Kidney (tissue), 14 donors: Measurements from ENCODE around the gene DVL2. TPM values are rescaled to one million over a fixed set of nuclear protein-coding genes. Genes with fewer than 3 reads are reported as not detected.
A peak's percentile ranks its signal among the peaks of the same experiment; 100 is the strongest.

ENCODE experiments used
- DNase-seq, 5 donors: peaks; one replicate each; pipeline ENCODE4 v3.0.0-alpha.2; 2013 to 2020
- FAIRE-seq: peaks from 2 replicates; lab custom pipeline; 2012; peaks lifted over from hg19 to GRCh38; lab: Jason Lieb, UNC
- H3K27ac ChIP-seq, 2 donors: one replicate each; pipeline ENCODE4 v1.7.0; 2013; ENCODE audit warnings: low read depth in 2 of 2, low read length in 2 of 2, inconsistent platforms in 1 of 2
- H3K27me3 ChIP-seq: one replicate; pipeline ENCODE4 v1.7.1; 2013; ENCODE audit warnings: low read length, inconsistent platforms; ENCODE audit not compliant: control insufficient read depth, insufficient read depth
- H3K36me3 ChIP-seq, 3 donors: one replicate each; pipeline versions ENCODE4 v1.7.0 to v1.7.1; 2013; ENCODE audit warnings: low read length in 3 of 3, control low read depth in 1 of 3, inconsistent platforms in 1 of 3; ENCODE audit not compliant: insufficient read depth in 3 of 3, control insufficient read depth in 2 of 3
- H3K4me1 ChIP-seq, 3 donors: one replicate each; pipeline versions ENCODE4 v1.7.0 to v1.7.1; 2013; ENCODE audit warnings: low read length in 3 of 3, inconsistent platforms in 1 of 3, low read depth in 1 of 3; ENCODE audit not compliant: control insufficient read depth in 2 of 3, insufficient read depth in 2 of 3
- H3K4me3 ChIP-seq, 3 donors: one replicate each; pipeline versions ENCODE4 v1.7.0 to v1.8.1; 2013; ENCODE audit warnings: low read length in 3 of 3, control low read depth in 1 of 3, inconsistent platforms in 1 of 3
- H3K9ac ChIP-seq, 3 donors: one replicate each; pipeline versions ENCODE4 v1.7.0 to v1.7.1; 2013; ENCODE audit warnings: low read length in 3 of 3, control low read depth in 1 of 3, inconsistent platforms in 1 of 3
- H3K9me3 ChIP-seq, 3 donors: one replicate each; pipeline versions ENCODE4 v1.7.0 to v1.7.1; 2013; ENCODE audit warnings: low read length in 3 of 3, control low read depth in 1 of 3, inconsistent platforms in 1 of 3; ENCODE audit not compliant: control insufficient read depth in 2 of 3, insufficient read depth in 1 of 3
- CTCF ChIP-seq: IDR thresholded peaks from 3 replicates; pipeline ENCODE4 v1.5.1; 2012; ENCODE audit warnings: mild to moderate bottlenecking, moderate library complexity, borderline replicate concordance; ENCODE audit not compliant: insufficient read depth; ENCODE audit errors: extremely low read depth
- intact Hi-C: fragments of 100-400 bp; cut with DNase I; formaldehyde crosslinking; loops from one replicate; pipeline ENCODE4 v1.11.1; 2022
- polyA plus RNA-seq: library from polyadenylated mRNA; stranded (reverse); fragments of 350-450 nt; fragmentation: Illumina TruSeq; extraction: RNeasy Lipid Tissue Mini Kit (QIAGEN cat#74804); gene quantifications from one replicate; pipeline ENCODE4 v1.2.3, GENCODE V29; 2014; ENCODE audit warnings: low read depth, low replicate concordance; ENCODE audit not compliant: insufficient read depth
- total RNA-seq: library from RNA; stranded (reverse); fragmentation: NEBNext Ultra II Directional; extraction: Animal tissue kit (Norgen Biotek cat#: 25700); gene quantifications from one replicate; pipeline ENCODE4 v1.2.1, GENCODE V29; 2021
- donor health status: control.
- donor health status: control.
- donor health status: control.
- donor health status: control.
- donor health status: control.
- donor health status: DM: yes; HTN: yes; CAD: no.
- donor health status: Normal renal cell carcinoma (clear cell type).

The DVL2 gene
- total and polyA plus RNA-seq, 2 donors from 2014 or later: 18.0 to 35.8 TPM

DNA sequence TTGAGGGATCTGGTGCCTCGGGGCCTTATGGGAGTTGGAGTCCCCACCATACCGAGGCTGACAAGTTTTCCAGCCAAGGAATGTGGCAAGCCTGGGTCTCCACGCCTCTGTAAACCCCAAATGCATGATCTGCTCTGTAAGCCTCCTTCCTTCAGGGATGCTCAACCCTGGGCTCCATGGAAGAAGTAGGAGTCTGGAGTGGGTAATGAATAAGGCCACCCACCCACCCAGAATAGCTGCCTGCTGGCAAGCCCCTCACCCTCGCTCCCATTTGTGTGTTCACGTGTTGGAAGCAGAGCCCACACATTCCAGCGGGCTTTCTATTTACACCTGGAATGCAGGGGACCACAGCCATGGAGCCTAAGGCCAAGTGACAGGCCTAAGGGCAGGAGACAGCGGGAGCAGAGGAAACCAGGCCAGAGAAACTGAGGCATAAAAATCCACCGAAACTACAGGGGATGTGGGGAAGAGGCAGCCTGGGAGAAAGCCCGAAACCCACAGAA is 19.1 kb downstream of the DVL2 start:
- DNase-seq: peak in 1 of 5 donors; percentile 69
- peak overlapping the region in 1 of 2 donors; percentile 84 for H3K27ac ChIP-seq
- peaks cover 7 to 27% (median 26%) of the 10 kb centered on the region in 3 donors for H3K4me1 ChIP-seq
- no peak for FAIRE-seq
- no peak overlapping the region for H3K9ac ChIP-seq
- H3K36me3 ChIP-seq: no peaks in the 10 kb centered on the region
- H3K27me3 ChIP-seq: no peaks in the 10 kb centered on the region
- intact Hi-C loops: no loop called here
- TF ChIP-seq CTCF: no peak
- H3K9me3 ChIP-seq: no peaks in the 10 kb centered on the region
- H3K4me3 ChIP-seq: peak overlapping the region; percentile 46 to 84 (median 57)

- DNase-seq (peak; percentile 100), FAIRE-seq (peak; percentile 52)
- Histone ChIP-seq H3K9ac (peak overlapping the region in 2 of 3 donors; percentile 49 to 61), H3K27ac (peak overlapping the region; percentile 81 to 84), H3K4me3 (peak overlapping the region; percentile 50 to 84 (median 57)), H3K36me3 (no peaks in the 10 kb centered on the region), H3K27me3 (no peaks in the 10 kb centered on the region), H3K4me1 (peaks cover 7 to 27% (median 25%) of the 10 kb centered on the region in 3 donors), H3K9me3 (no peaks in the 10 kb centered on the region)
- peak; percentile 31 for TF ChIP-seq CTCF
- intact Hi-C loops: no loop called here
These were observed 19.8 kb downstream of the DVL2 start for GRCh38 chr17:7214300-7215135.

GRCh38 chr17:7213895-7214299 is 20.4 kb downstream of the DVL2 start:
- no peaks in the 10 kb centered on the region for H3K9me3 ChIP-seq
- H3K9ac ChIP-seq: peak overlapping the region in 1 of 3 donors; percentile 34
- H3K4me3 ChIP-seq: peak overlapping the region; percentile 50 to 69 (median 57)
- no peak for TF ChIP-seq CTCF
- H3K27ac ChIP-seq: peak overlapping the region; percentile 81 to 84
- H3K36me3 ChIP-seq: no peaks in the 10 kb centered on the region
- H3K4me1 ChIP-seq: peaks cover 4 to 21% (median 20%) of the 10 kb centered on the region in 3 donors
- DNase-seq (peak in 3 of 5 donors; percentile 96 to 98 (median 98)), FAIRE-seq (no peak)
- intact Hi-C loops: no loop called here
- no peaks in the 10 kb centered on the region for H3K27me3 ChIP-seq
